ENCODE measurements around the gene RHOC.
A peak's percentile ranks its signal among the peaks of the same experiment; 100 is the strongest.

Gene RHOC

GRCh38 chr1:112716133-112716720 lies 9.3 kb upstream of the RHOC start:
- peak overlapping the region; percentile 86 for H3K4me3 ChIP-seq
- peak overlapping the region; percentile 56 to 78 for H3K27ac ChIP-seq
- TF ChIP-seq CTCF (IDR thresholded peaks at IDR 0.05), result peak; percentile 73
- peak; percentile 88 for DNase-seq (ENCODE audit: low spot score)

GRCh38 chr1:112715264-112716053 lies 8.5 kb upstream of the RHOC start, which contains the start of gene PPM1J:
Gene PPM1J (minus strand): TSS chr1:112715332. CDS start chr1:112715301, 31 bp downstream.
- TF ChIP-seq CTCF (IDR thresholded peaks at IDR 0.05), result no peak
- H3K27ac ChIP-seq, result peak within 1 kb of the TSS; percentile 62 to 78

GRCh38 chr1:112714313-112715263 lies 7.7 kb upstream of the RHOC start:
- DNase-seq (ENCODE audit: low spot score), result peak; percentile 78
- peak overlapping the region; percentile 50 to 62 for H3K27ac ChIP-seq
- no peak for TF ChIP-seq CTCF (IDR thresholded peaks at IDR 0.05)
- peak overlapping the region; percentile 86 for H3K4me3 ChIP-seq

More at GRCh38 chr1:112715264-112716053, 8.5 kb upstream of the RHOC start, which contains the start of gene PPM1J:
- H3K4me3 ChIP-seq, result peak within 1 kb of the TSS; percentile 86
- DNase-seq (ENCODE audit: low spot score), result peak; percentile 98

GRCh38 chr1:112713466-112714312 lies 6.8 kb upstream of the RHOC start:
- no peak for TF ChIP-seq CTCF (IDR thresholded peaks at IDR 0.05)

GRCh38 chr1:112712701-112713128 lies 5.8 kb upstream of the RHOC start:
- TF ChIP-seq CTCF (IDR thresholded peaks at IDR 0.05), result no peak
- peak; percentile 69 for DNase-seq (ENCODE audit: low spot score)
- H3K27ac ChIP-seq, result no peak overlapping the region
- no peak overlapping the region for H3K4me3 ChIP-seq

More at GRCh38 chr1:112713466-112714312, 6.8 kb upstream of the RHOC start:
- DNase-seq (ENCODE audit: low spot score), result peak; percentile 76
- Histone ChIP-seq H3K4me3 (peak overlapping the region; percentile 86), H3K27ac (peak overlapping the region; percentile 50 to 62)

- peak; percentile 60 for DNase-seq (ENCODE audit: low spot score)
- no peak overlapping the region for H3K4me3 ChIP-seq
- no peak for TF ChIP-seq CTCF (IDR thresholded peaks at IDR 0.05)
- no peak overlapping the region for H3K27ac ChIP-seq
Observed at GRCh38 chr1:112712191-112712590, 5.3 kb upstream of the RHOC start.

Data from coronary artery (tissue), 2 donors.